Astrocyte (in vitro differentiated cells and primary cell): Measurements from ENCODE around the gene PBLD. TPM values are rescaled to one million over a fixed set of nuclear protein-coding genes. Genes with fewer than 3 reads are reported as not detected.

Experiments used
- DNase-seq: peaks from one replicate; pipeline ENCODE4 v3.0.0-alpha.2; 2010; ENCODE audit warnings: low read depth
- FAIRE-seq: peaks from 2 replicates; lab custom pipeline; 2011; peaks lifted over from hg19 to GRCh38; lab: Jason Lieb, UNC
- H2AFZ ChIP-seq: 2 replicates; pipeline ENCODE4 v1.6.0; 2012; ENCODE audit warnings: low read depth, low read length, inconsistent platforms
- H3K27ac ChIP-seq: 2 replicates; pipeline ENCODE4 v1.5.1; 2011; ENCODE audit warnings: low read depth, low read length, inconsistent platforms
- H3K27me3 ChIP-seq: 2 replicates; pipeline ENCODE4 v1.6.0; 2011; ENCODE audit warnings: low read length, inconsistent platforms; ENCODE audit not compliant: insufficient read depth
- H3K36me3 ChIP-seq: 2 replicates; pipeline ENCODE4 v1.5.1; 2011; ENCODE audit warnings: low read length, inconsistent platforms; ENCODE audit not compliant: insufficient read depth
- H3K4me1 ChIP-seq: 2 replicates; pipeline ENCODE4 v1.5.1; 2011; ENCODE audit warnings: low read length, inconsistent platforms; ENCODE audit not compliant: insufficient read depth
- H3K4me2 ChIP-seq: 2 replicates; pipeline ENCODE4 v1.6.0; 2012; ENCODE audit warnings: low read length, inconsistent platforms
- H3K4me3 ChIP-seq: 2 replicates; pipeline ENCODE4 v1.5.1; 2011; ENCODE audit warnings: low read depth, mild to moderate bottlenecking, low read length, inconsistent platforms; ENCODE audit not compliant: insufficient read depth
- H3K79me2 ChIP-seq: 2 replicates; pipeline ENCODE4 v1.6.0; 2012; ENCODE audit warnings: mild to moderate bottlenecking, low read length, inconsistent platforms; ENCODE audit not compliant: insufficient read depth
- H3K9ac ChIP-seq: 2 replicates; pipeline ENCODE4 v1.6.0; 2012; ENCODE audit warnings: mild to moderate bottlenecking, low read length, inconsistent platforms
- H3K9me3 ChIP-seq: 2 replicates; pipeline ENCODE4 v1.5.1; 2012; ENCODE audit warnings: low read depth, mild to moderate bottlenecking, low read length, inconsistent platforms; ENCODE audit not compliant: insufficient read depth
- H4K20me1 ChIP-seq: 2 replicates; pipeline ENCODE4 v1.6.0; 2012; ENCODE audit warnings: low read length, inconsistent platforms; ENCODE audit not compliant: insufficient read depth
- H3K27ac Mint-ChIP-seq: one replicate; pipeline ENCODE4 v1.8.0; 2021; ENCODE audit warnings: mild to moderate bottlenecking, mixed read lengths; ENCODE audit not compliant: unreplicated experiment
- H3K27me3 Mint-ChIP-seq: one replicate; pipeline ENCODE4 v1.8.0; 2021; ENCODE audit warnings: low read depth, mixed read lengths; ENCODE audit not compliant: unreplicated experiment
- H3K36me3 Mint-ChIP-seq: one replicate; pipeline ENCODE4 v1.8.0; 2021; ENCODE audit warnings: low read depth, mixed read lengths; ENCODE audit not compliant: unreplicated experiment
- H3K4me1 Mint-ChIP-seq: one replicate; pipeline ENCODE4 v1.8.0; 2021; ENCODE audit warnings: low read depth, mixed read lengths; ENCODE audit not compliant: unreplicated experiment
- H3K4me3 Mint-ChIP-seq: one replicate; pipeline ENCODE4 v1.8.0; 2021; ENCODE audit warnings: mild to moderate bottlenecking, moderate library complexity, mixed read lengths; ENCODE audit not compliant: unreplicated experiment
- H3K9me3 Mint-ChIP-seq: one replicate; pipeline ENCODE4 v1.8.0; 2021; ENCODE audit warnings: mild to moderate bottlenecking, mixed read lengths; ENCODE audit not compliant: unreplicated experiment
- CTCF ChIP-seq: IDR thresholded peaks from 2 replicates; pipeline ENCODE4 v1.5.1; 2011; ENCODE audit warnings: low read depth, mild to moderate bottlenecking, inconsistent platforms, low read length, moderate library complexity; ENCODE audit not compliant: insufficient read depth
- EZH2 ChIP-seq: IDR thresholded peaks from 2 replicates; pipeline ENCODE4 v1.6.1; 2012; ENCODE audit warnings: mild to moderate bottlenecking, low read length, inconsistent platforms; ENCODE audit not compliant: insufficient read depth
- total RNA-seq: library from RNA; stranded (reverse); gene quantifications from 2 replicates; pipeline ENCODE4 v1.2.1, GENCODE V29; 2021

PBLD gene
- total RNA-seq, 1 donor from 2014 or later = 6.1 TPM

DNA sequence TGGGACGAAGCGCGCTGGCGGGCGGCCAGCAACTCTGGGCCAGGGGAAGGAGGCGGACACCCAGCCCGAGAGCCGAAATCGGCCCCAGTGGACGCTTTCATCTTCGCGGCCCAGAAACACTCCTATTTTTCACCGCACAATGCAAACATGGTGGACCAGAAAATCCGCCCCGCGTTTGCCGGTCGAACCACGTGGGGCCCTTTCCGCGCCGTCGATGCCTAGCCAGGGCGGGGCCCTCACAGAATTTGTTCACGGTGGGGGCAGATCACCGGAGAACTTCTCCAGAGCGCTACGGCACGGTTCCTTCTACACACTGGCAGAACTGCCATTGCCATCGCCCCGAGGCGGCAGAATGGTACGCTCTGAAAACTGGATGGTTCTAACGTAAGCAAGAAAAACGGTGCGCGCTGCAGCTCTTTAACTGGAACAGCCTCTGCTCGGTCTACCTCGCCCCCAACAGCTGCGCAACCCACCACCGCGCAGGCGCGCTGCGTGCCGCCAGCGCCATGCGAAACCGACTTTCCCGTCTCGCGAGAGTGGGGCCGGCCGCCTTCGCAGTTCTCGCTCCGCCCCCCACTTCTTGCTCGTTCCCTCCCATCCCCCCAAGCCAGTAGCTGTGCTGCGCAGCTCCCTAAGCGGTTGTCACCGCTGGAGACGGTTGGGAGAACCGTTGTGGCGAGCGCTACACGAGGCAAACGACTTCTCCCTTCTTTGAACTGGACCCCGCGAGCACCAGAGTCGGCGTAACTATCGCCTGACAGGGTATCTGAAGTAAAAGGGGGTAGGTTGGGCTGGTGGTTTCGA, 1.1 kb downstream of the PBLD start, which contains the start of gene HNRNPH3:
HNRNPH3 (plus strand) TSS at position 610 of the 804 bp plus-strand sequence. CDS start 5,158 bp downstream, outside the sequence.
- peak; percentile 86 for DNase-seq
- no peaks in the 10 kb centered on the region for H3K27me3 Mint-ChIP-seq
- no peaks in the 10 kb centered on the region for H3K36me3 Mint-ChIP-seq
- peaks cover 39% of the 10 kb centered on the region for H4K20me1 ChIP-seq
- peak within 1 kb of the TSS; percentile 78 for H3K4me3 ChIP-seq
- H3K27me3 ChIP-seq = no peaks in the 10 kb centered on the region
- H3K9ac ChIP-seq = peak within 1 kb of the TSS; percentile 100
- no peak for FAIRE-seq
- peak within 1 kb of the TSS; percentile 100 for H3K27ac Mint-ChIP-seq
- H2AFZ ChIP-seq = peak within 1 kb of the TSS; percentile 80
- H3K9me3 ChIP-seq = no peaks in the 10 kb centered on the region
- H3K4me2 ChIP-seq = peak within 1 kb of the TSS; percentile 89
- H3K9me3 Mint-ChIP-seq = peaks cover 2% of the 10 kb centered on the region
- TF ChIP-seq CTCF (no peak), EZH2 (no peak)
- peak within 1 kb of the TSS; percentile 97 for H3K27ac ChIP-seq
- H3K36me3 ChIP-seq = peaks cover 7% of the 10 kb centered on the region
- H3K79me2 ChIP-seq = peaks cover 54% of the 10 kb centered on the region
- H3K4me3 Mint-ChIP-seq = peak within 1 kb of the TSS; percentile 97
- H3K4me1 ChIP-seq = peaks cover 31% of the 10 kb centered on the region
- peaks cover 24% of the 10 kb centered on the region for H3K4me1 Mint-ChIP-seq

DNA sequence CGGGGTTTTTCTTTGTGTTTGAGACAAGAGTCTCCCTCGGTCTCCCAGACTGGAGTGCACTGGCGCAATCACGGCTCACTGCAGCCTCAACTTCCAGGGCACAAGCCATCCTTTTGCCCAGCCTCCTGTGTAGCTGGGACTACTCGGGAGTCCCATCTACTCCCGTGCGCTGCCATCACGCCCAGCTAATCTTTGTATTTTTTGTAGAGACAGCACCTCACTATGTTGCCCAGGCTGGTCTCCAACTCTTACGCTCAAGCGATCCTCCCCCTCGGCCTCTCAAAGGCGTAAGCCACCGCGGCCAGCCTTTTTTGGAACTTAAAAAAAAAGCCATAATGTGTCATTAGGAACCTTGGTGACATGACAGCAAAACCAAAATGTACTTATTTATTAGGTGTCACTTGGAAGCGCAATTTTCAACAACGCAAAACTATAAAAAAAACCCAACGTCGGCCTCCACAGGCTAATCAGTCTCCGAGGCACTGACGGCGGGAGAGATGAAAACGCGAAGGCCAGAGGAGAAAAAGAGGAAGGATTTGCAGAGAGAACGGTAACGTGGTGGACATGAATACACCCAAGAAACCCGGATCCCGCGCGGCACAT, 1.8 kb downstream of the PBLD start:
- H3K4me1 Mint-ChIP-seq = peaks cover 18% of the 10 kb centered on the region

More for the DNA sequence above, 1.8 kb downstream of the PBLD start:
- H3K9me3 Mint-ChIP-seq = peaks cover 2% of the 10 kb centered on the region
- DNase-seq (peak; percentile 14), FAIRE-seq (no peak)
- Histone ChIP-seq H3K9me3 (no peaks in the 10 kb centered on the region), H3K36me3 (peaks cover 5% of the 10 kb centered on the region), H3K4me2 (peak overlapping the region; percentile 87), H3K79me2 (peaks cover 47% of the 10 kb centered on the region), H2AFZ (peak overlapping the region; percentile 80), H4K20me1 (peaks cover 32% of the 10 kb centered on the region), H3K9ac (peak overlapping the region; percentile 100), H3K4me1 (peaks cover 27% of the 10 kb centered on the region), H3K27ac (peak overlapping the region; percentile 97), H3K27me3 (no peaks in the 10 kb centered on the region), H3K4me3 (peak overlapping the region; percentile 78)
- peak overlapping the region; percentile 97 for H3K4me3 Mint-ChIP-seq
- no peaks in the 10 kb centered on the region for H3K36me3 Mint-ChIP-seq
- TF ChIP-seq EZH2 = no peak
- TF ChIP-seq CTCF = no peak
- peak overlapping the region; percentile 100 for H3K27ac Mint-ChIP-seq
- no peaks in the 10 kb centered on the region for H3K27me3 Mint-ChIP-seq
